Activated T-helper 1 cell treated with Interleukin-2 at 50 U/mL for 16 hours (primary cell): ENCODE measurements around the gene MRPL42.
"Not testable (repeated sequence)": the region's sequence is repeated elsewhere in the genome, so short reads cannot be mapped to it uniquely, and the experiment has no call there.

Experiments
- DNase-seq: peaks from one replicate; pipeline ENCODE4 v3.0.0-alpha.2; 2020; ENCODE audit warnings: low read depth

Gene MRPL42

GRCh38 chr12:93547778-93548177 is 80.5 kb downstream of the MRPL42 start:
- DNase-seq, result no peak

GRCh38 chr12:93549174-93549573 is 81.9 kb downstream of the MRPL42 start:
- no peak for DNase-seq

GRCh38 chr12:93550748-93551611 is 83.7 kb downstream of the MRPL42 start:
- DNase-seq, result no peak

GRCh38 chr12:93552427-93552826 is 85.1 kb downstream of the MRPL42 start:
- no peak for DNase-seq

- not testable (repeated sequence) for DNase-seq
Observed at GRCh38 chr12:93557879-93558278, 90.6 kb downstream of the MRPL42 start.

- not testable (repeated sequence) for DNase-seq
Observed at GRCh38 chr12:93558685-93559084, 91.4 kb downstream of the MRPL42 start.

GRCh38 chr12:93563807-93564538 is 96.7 kb downstream of the MRPL42 start:
- DNase-seq, result no peak

GRCh38 chr12:93565760-93566159 is 98.4 kb downstream of the MRPL42 start:
- DNase-seq, result no peak
